ENCODE results near the gene PRMT5. TPM values are rescaled to one million over a fixed set of nuclear protein-coding genes. Genes with fewer than 3 reads are reported as not detected.
"Not testable (repeated sequence)": the region's sequence is repeated elsewhere in the genome, so short reads cannot be mapped to it uniquely, and the experiment has no call there.

PRMT5 gene
- total RNA-seq, 1 experiment from 2014 or later = 43.9 TPM

GRCh38 chr14:22922294-22922693, 6.9 kb downstream of the PRMT5 start:
- DNase-seq (ENCODE audit: low read depth in 1 of 2, low spot score in 2 of 2) = no peak
- Histone ChIP-seq H3K9me3 (replicated peaks) (no peaks in the 10 kb centered on the region), H3K4me3 (no peak overlapping the region), H3K36me3 (peaks cover 76% of the 10 kb centered on the region), H3K27ac (no peak overlapping the region), H3K27me3 (replicated peaks) (no peaks in the 10 kb centered on the region), H3K4me1 (replicated peaks) (peaks cover 10% of the 10 kb centered on the region)

DNA sequence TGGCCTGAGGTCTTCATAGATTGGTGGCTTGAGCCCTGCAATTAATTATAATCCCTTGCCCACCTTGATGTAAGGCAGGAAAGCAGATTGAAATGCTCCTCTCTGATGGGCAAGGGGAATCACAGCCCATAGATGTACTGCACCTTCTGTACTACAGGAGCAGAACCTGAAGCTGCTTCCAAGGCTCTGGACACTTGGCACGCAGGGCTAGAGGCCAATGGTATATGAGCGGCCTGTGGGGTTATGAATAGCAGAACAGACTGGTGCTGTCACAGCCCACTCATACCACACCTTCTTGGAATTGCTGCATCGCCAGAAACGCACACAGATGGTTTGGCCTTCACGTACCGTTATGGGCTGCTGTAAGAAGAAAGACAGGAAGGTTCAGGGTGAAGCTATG, 8.5 kb downstream of the PRMT5 start:
- H3K4me1 ChIP-seq (replicated peaks) = peaks cover 10% of the 10 kb centered on the region
- H3K27me3 ChIP-seq (replicated peaks) = no peaks in the 10 kb centered on the region

GRCh38 chr14:22919601-22919921, 9.6 kb downstream of the PRMT5 start:
- Histone ChIP-seq H3K9me3 (replicated peaks) (no peaks in the 10 kb centered on the region), H3K36me3 (peaks cover 62% of the 10 kb centered on the region), H3K4me1 (replicated peaks) (peaks cover 10% of the 10 kb centered on the region), H3K27me3 (replicated peaks) (no peaks in the 10 kb centered on the region), H3K4me3 (peak overlapping the region; percentile 20), H3K27ac (no peak overlapping the region)
- no peak for DNase-seq (ENCODE audit: low read depth in 1 of 2, low spot score in 2 of 2)

More for the DNA sequence above, 8.5 kb downstream of the PRMT5 start:
- Histone ChIP-seq H3K4me3 (no peak overlapping the region), H3K27ac (no peak overlapping the region), H3K9me3 (replicated peaks) (no peaks in the 10 kb centered on the region), H3K36me3 (peaks cover 71% of the 10 kb centered on the region)
- no peak for DNase-seq (ENCODE audit: low read depth in 1 of 2, low spot score in 2 of 2)

- peak; percentile 99 for DNase-seq (ENCODE audit: low read depth in 1 of 2, low spot score in 2 of 2)
- H3K4me1 ChIP-seq (replicated peaks) = peaks cover 10% of the 10 kb centered on the region
- peak within 1 kb of the TSS; percentile 98 for H3K27ac ChIP-seq
- H3K36me3 ChIP-seq = peaks cover 56% of the 10 kb centered on the region
- peak within 1 kb of the TSS; percentile 58 for H3K4me3 ChIP-seq
- no peaks in the 10 kb centered on the region for H3K9me3 ChIP-seq (replicated peaks)
- H3K27me3 ChIP-seq (replicated peaks) = no peaks in the 10 kb centered on the region
Observed at GRCh38 chr14:22918804-22919600, 10.2 kb downstream of the PRMT5 start, which contains the start of gene RBM23. TSS of gene RBM23 (minus strand) at chr14:22919149.

DNA sequence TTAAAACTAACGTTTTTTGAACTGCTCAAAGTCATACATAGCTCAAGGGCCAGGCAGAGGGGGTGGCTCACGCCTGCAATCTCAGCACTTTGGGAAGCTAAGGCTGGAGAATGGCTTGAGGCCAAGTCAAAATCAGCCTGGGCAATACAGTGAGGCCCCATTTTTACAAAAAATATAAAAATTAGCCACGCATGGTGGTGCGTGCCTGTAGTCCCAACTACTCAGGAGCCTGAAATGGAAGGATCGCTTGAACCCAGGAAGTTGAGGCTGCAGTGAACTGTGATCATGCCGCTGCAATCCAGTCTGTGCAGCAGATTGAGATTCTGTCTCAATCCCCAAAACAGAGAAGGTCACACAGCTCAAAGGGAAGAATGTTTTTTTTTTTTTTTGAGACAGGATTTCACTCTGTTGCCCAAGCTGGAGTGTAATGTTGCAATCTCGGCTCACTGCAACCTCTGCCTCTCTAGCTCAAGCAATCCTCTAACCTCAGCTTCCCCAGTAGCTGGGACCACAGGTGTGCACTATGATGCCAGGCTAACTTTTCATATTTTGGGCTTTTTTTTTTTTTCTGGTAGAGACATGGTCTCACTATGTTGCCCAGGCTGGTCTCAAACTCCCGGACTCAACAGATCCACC, 13.2 kb downstream of the PRMT5 start:
- H3K36me3 ChIP-seq = peaks cover 50% of the 10 kb centered on the region
- H3K27ac ChIP-seq = no peak overlapping the region
- no peak for DNase-seq (ENCODE audit: low read depth in 1 of 2, low spot score in 2 of 2)
- H3K4me1 ChIP-seq (replicated peaks) = peaks cover 10% of the 10 kb centered on the region
- H3K9me3 ChIP-seq (replicated peaks) = no peaks in the 10 kb centered on the region
- no peaks in the 10 kb centered on the region for H3K27me3 ChIP-seq (replicated peaks)
- H3K4me3 ChIP-seq = no peak overlapping the region

GRCh38 chr14:22914836-22915235, 14.3 kb downstream of the PRMT5 start:
- not testable (repeated sequence) for H3K4me1 ChIP-seq (replicated peaks); H3K27me3 ChIP-seq (replicated peaks); H3K27ac ChIP-seq; DNase-seq (ENCODE audit: low read depth in 1 of 2, low spot score in 2 of 2); H3K9me3 ChIP-seq (replicated peaks); H3K4me3 ChIP-seq
- peaks cover 44% of the 10 kb centered on the region for H3K36me3 ChIP-seq

DNA sequence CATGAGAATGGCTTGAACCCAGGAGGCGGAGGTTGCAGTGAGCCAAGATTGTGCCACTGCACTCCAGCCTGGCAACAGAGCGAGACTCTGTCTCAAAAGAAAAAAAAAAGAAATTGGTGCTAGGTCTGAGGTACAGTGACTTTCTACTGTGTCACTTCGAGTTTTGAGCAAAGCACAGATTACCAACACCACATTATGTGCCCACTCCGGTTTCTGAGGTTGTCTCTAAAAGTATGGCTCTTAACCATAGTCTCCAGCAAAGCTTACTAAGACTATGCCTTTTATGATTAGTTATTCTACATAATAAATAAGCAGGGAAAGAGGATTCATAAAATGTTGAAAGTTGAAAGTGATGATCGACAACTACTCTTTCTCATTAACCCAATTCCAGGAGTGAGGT, 18.3 kb downstream of the PRMT5 start:
- Histone ChIP-seq H3K9me3 (replicated peaks) (no peaks in the 10 kb centered on the region), H3K36me3 (peaks cover 60% of the 10 kb centered on the region), H3K4me1 (replicated peaks) (no peaks in the 10 kb centered on the region), H3K4me3 (no peak overlapping the region), H3K27me3 (replicated peaks) (no peaks in the 10 kb centered on the region), H3K27ac (no peak overlapping the region)
- DNase-seq (ENCODE audit: low read depth in 1 of 2, low spot score in 2 of 2) = no peak

DNA sequence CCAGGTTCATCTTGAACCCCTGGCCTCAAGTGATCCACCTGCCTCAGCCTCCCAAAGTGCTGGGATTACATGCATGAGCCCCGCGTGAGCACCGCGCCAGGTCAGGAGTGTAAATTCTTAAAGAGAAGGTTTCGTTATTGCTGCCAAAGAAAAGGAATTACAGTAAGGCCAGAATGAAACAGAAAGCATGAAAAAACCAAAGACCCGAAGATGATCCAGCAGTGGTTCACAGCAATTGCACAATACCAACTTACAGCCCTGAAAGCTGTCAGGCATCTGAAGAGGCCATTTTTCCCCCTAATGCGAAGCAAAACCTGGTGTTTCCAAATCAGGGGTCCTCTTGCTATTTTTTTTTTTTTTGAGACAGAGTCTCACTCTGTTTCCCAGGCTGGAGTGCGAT, 20.6 kb downstream of the PRMT5 start:
- no peaks in the 10 kb centered on the region for H3K27me3 ChIP-seq (replicated peaks)
- no peak for DNase-seq (ENCODE audit: low read depth in 1 of 2, low spot score in 2 of 2)
- H3K9me3 ChIP-seq (replicated peaks) = no peaks in the 10 kb centered on the region
- peaks cover 77% of the 10 kb centered on the region for H3K36me3 ChIP-seq
- H3K4me1 ChIP-seq (replicated peaks) = no peaks in the 10 kb centered on the region
- H3K4me3 ChIP-seq = no peak overlapping the region
- no peak overlapping the region for H3K27ac ChIP-seq

DNA sequence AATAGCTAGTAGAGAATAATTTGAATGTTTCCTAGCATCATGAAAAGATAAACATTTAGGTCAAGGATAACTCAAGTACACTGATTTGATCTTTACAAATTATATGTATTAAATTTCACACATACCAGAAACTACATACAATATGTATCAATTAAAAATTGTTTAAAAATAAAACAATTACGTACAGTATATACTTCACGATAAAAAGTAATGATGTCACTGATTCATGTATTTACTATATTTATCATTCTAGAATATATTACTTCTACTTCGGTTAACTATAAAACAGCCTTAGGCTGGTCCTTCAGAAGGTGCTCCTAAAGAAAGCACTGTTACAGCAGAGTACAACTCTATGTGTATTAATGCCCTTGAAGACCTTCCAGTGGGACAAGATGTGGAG, 21.7 kb downstream of the PRMT5 start:
- H3K4me3 ChIP-seq = no peak overlapping the region
- H3K27ac ChIP-seq = no peak overlapping the region
- peaks cover 81% of the 10 kb centered on the region for H3K36me3 ChIP-seq
- H3K4me1 ChIP-seq (replicated peaks) = no peaks in the 10 kb centered on the region
- no peak for DNase-seq (ENCODE audit: low read depth in 1 of 2, low spot score in 2 of 2)
- H3K9me3 ChIP-seq (replicated peaks) = no peaks in the 10 kb centered on the region
- H3K27me3 ChIP-seq (replicated peaks) = no peaks in the 10 kb centered on the region

GRCh38 chr14:22906073-22906472, 23.1 kb downstream of the PRMT5 start:
- H3K36me3 ChIP-seq = peaks cover 81% of the 10 kb centered on the region
- no peaks in the 10 kb centered on the region for H3K9me3 ChIP-seq (replicated peaks)
- DNase-seq (ENCODE audit: low read depth in 1 of 2, low spot score in 2 of 2) = no peak
- no peaks in the 10 kb centered on the region for H3K4me1 ChIP-seq (replicated peaks)
- no peak overlapping the region for H3K27ac ChIP-seq
- no peaks in the 10 kb centered on the region for H3K27me3 ChIP-seq (replicated peaks)
- no peak overlapping the region for H3K4me3 ChIP-seq

- peaks cover 81% of the 10 kb centered on the region for H3K36me3 ChIP-seq
Observed at GRCh38 chr14:22905627-22906026, 23.5 kb downstream of the PRMT5 start.

DNA sequence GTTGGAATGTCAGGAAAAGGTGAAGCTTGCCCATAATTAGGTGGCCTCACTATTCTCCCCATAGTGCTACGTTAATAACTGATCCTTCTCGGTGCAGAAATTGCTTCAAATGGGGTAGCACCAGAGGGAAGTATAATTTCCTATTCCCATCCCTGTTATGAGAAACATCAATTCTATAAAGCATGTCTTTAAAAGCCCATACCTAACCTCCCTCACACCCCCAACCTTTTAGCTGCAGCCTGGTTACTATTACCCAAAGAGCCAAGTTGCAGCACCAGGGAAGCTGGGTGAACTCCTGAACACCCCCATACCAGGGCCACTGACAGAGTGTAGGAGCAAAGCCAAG, 25.5 kb downstream of the PRMT5 start:
- Histone ChIP-seq H3K4me1 (replicated peaks) (peaks cover 9% of the 10 kb centered on the region), H3K27ac (no peak overlapping the region), H3K4me3 (no peak overlapping the region), H3K36me3 (peaks cover 86% of the 10 kb centered on the region), H3K27me3 (replicated peaks) (no peaks in the 10 kb centered on the region), H3K9me3 (replicated peaks) (no peaks in the 10 kb centered on the region)
- no peak for DNase-seq (ENCODE audit: low read depth in 1 of 2, low spot score in 2 of 2)

More at GRCh38 chr14:22905627-22906026, 23.5 kb downstream of the PRMT5 start:
- Histone ChIP-seq H3K27me3 (replicated peaks) (no peaks in the 10 kb centered on the region), H3K27ac (no peak overlapping the region), H3K4me3 (no peak overlapping the region), H3K9me3 (replicated peaks) (no peaks in the 10 kb centered on the region), H3K4me1 (replicated peaks) (no peaks in the 10 kb centered on the region)
- no peak for DNase-seq (ENCODE audit: low read depth in 1 of 2, low spot score in 2 of 2)

GRCh38 chr14:22901799-22902198, 27.4 kb downstream of the PRMT5 start:
- Histone ChIP-seq H3K4me3 (no peak overlapping the region), H3K36me3 (peaks cover 79% of the 10 kb centered on the region), H3K27ac (no peak overlapping the region), H3K9me3 (replicated peaks) (no peaks in the 10 kb centered on the region), H3K4me1 (replicated peaks) (peaks cover 22% of the 10 kb centered on the region), H3K27me3 (replicated peaks) (no peaks in the 10 kb centered on the region)
- DNase-seq (ENCODE audit: low read depth in 1 of 2, low spot score in 2 of 2) = no peak

DNA sequence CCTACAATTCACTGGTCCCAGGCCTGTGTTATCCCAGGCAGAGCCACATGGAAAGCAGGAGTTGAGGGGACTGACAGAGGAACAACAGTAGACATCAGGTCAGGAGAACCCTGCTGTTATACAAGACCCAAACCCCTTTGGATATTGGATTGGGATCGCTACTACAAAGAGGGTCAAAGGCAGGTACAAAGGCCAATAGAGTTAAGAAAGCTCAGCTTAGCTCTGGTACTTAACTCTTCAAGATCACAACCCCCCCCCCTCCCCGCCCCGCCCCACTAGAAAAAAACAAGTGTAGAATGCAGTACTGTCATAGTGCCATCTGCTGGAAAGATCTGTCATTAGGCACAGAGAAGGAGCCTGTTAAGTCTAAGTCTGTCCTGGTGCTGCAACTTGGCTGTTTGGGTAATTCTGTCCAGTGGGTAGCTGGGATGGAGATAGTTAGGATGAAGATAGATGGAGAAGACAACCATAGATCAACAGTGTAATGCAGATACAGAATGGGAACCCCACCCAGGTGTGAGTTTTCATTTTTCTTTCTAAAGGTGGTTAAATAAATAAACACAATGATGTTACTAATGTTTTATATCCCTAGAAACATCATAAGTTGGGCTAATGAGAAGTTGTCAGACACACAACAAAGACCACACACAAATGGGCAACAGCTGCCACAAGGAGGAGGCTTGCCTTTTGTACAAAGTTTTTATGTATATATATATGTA, 28.9 kb downstream of the PRMT5 start:
- DNase-seq (ENCODE audit: low read depth in 1 of 2, low spot score in 2 of 2) = peak; percentile 56 to 61
- peaks cover 22% of the 10 kb centered on the region for H3K4me1 ChIP-seq (replicated peaks)
- peaks cover 63% of the 10 kb centered on the region for H3K36me3 ChIP-seq
- no peaks in the 10 kb centered on the region for H3K9me3 ChIP-seq (replicated peaks)
- no peak overlapping the region for H3K27ac ChIP-seq
- H3K27me3 ChIP-seq (replicated peaks) = no peaks in the 10 kb centered on the region
- H3K4me3 ChIP-seq = no peak overlapping the region
